GM12878 (cell line): ENCODE results near the gene RBM19. TPM values are rescaled to one million over a fixed set of nuclear protein-coding genes. Genes with fewer than 3 reads are reported as not detected.

Experiments
- ATAC-seq: fragments of 200-7000 bp; cut with Tn5 transposase; 3 replicates; pipeline ENCODE4 v1.9.1; 2020; ENCODE audit warnings: mild to moderate bottlenecking, moderate library complexity
- BruUV-seq: library from RNA; stranded (reverse); fragments of 400-500 nt; replicated peaks from 2 replicates; lab custom pipeline; 2021; lab: Mats Ljungman, UMichigan
- CTCF ChIA-PET: fragments of 300-600 bp; sonication (Branson Sonifier 250); formaldehyde crosslinking; extraction: SDS; loops from one replicate; lab custom pipeline; 2021; ENCODE audit warnings: inconsistent platforms; lab: Yijun Ruan, JAX
- POLR2A ChIA-PET: fragments of 350-600 bp; formaldehyde crosslinking; extraction: SDS; loops from one replicate; lab custom pipeline; 2021; ENCODE audit warnings: inconsistent platforms; lab: Charles Lee
- RAD21 ChIA-PET: fragments of 300-600 bp; sonication (Branson Sonifier 250); formaldehyde crosslinking; loops from one replicate; lab custom pipeline; 2023; ENCODE audit warnings: antibody characterized with exemption; ENCODE audit not compliant: unreplicated experiment; lab: Charles Lee
- SMC1A ChIA-PET: fragments of 300-600 bp; sonication (Branson Sonifier 250); formaldehyde crosslinking; loops from one replicate; lab custom pipeline; 2023; ENCODE audit not compliant: unreplicated experiment, uncharacterized antibody; lab: Charles Lee
- DNase-seq: peaks from one replicate; pipeline ENCODE4 v3.0.0-alpha.2; 2011; ENCODE audit warnings: low read depth, low spot score
- FAIRE-seq: peaks from 3 replicates; lab custom pipeline; 2011; peaks lifted over from hg19 to GRCh38; lab: Jason Lieb, UNC
- H2AFZ ChIP-seq: 2 replicates; pipeline ENCODE4 v1.6.0; 2011; ENCODE audit warnings: low read depth, low read length, control low read depth; ENCODE audit not compliant: control insufficient read depth
- H3K27ac ChIP-seq: 2 replicates; pipeline ENCODE4 v1.5.1; 2011; ENCODE audit warnings: control low read depth; ENCODE audit not compliant: control insufficient read depth, insufficient read depth
- H3K27me3 ChIP-seq, 2 experiments: replicated peaks in 1 of 2; 2 replicates each; pipeline versions ENCODE4 v1.6.0 to v1.6.1; 2011; ENCODE audit warnings: low read length in 1 of 2; ENCODE audit not compliant: control insufficient read depth in 2 of 2, insufficient read depth in 2 of 2
- H3K36me3 ChIP-seq, 2 experiments: 2 replicates each; pipeline ENCODE4 v1.5.1; 2011; ENCODE audit warnings: low read length in 1 of 2; ENCODE audit not compliant: control insufficient read depth in 2 of 2, insufficient read depth in 2 of 2
- H3K4me1 ChIP-seq: 2 replicates; pipeline ENCODE4 v1.6.1; 2011; ENCODE audit warnings: mild to moderate bottlenecking, low read length, moderate library complexity, mixed read lengths; ENCODE audit not compliant: control insufficient read depth, insufficient read depth
- H3K4me2 ChIP-seq: 2 replicates; pipeline ENCODE4 v1.6.0; 2011; ENCODE audit warnings: control low read depth; ENCODE audit not compliant: control insufficient read depth, insufficient read depth
- H3K4me3 ChIP-seq: fragments of 200-600 bp; sonication (generic); 2 replicates; pipeline ENCODE4 v1.5.1; 2016
- H3K79me2 ChIP-seq: 2 replicates; pipeline ENCODE4 v1.6.0; 2011; ENCODE audit warnings: low read length; ENCODE audit not compliant: control insufficient read depth, insufficient read depth
- H3K9ac ChIP-seq: 2 replicates; pipeline ENCODE4 v1.8.0; 2011; ENCODE audit warnings: low read length, control low read depth, mixed read lengths; ENCODE audit not compliant: control insufficient read depth, insufficient read depth
- H3K9me3 ChIP-seq: replicated peaks from 3 replicates; pipeline ENCODE4 v1.5.1; 2011; ENCODE audit warnings: mild to moderate bottlenecking, low read length; ENCODE audit not compliant: control insufficient read depth, insufficient read depth
- H4K20me1 ChIP-seq: 2 replicates; pipeline ENCODE4 v1.6.0; 2011; ENCODE audit not compliant: control insufficient read depth, insufficient read depth
- BHLHE40 ChIP-seq, 2 experiments: fragments of 450-650 bp in 1 of 2; IDR thresholded peaks; 2 replicates each; pipeline ENCODE4 v1.6.1; 2011 to 2017; ENCODE audit warnings: low read depth in 2 of 2, borderline replicate concordance in 1 of 2, improper control_type of control experiment in 1 of 2, low read length in 1 of 2, mild to moderate bottlenecking in 1 of 2
- MEF2B ChIP-seq: fragments of 450-650 bp; IDR thresholded peaks from 2 replicates; pipeline ENCODE4 v1.6.1; 2018; ENCODE audit warnings: mild to moderate bottlenecking, moderate library complexity; ENCODE audit not compliant: partially characterized antibody, poor library complexity, severe bottlenecking
- MTA2 ChIP-seq: fragments of 450-650 bp; IDR thresholded peaks from 2 replicates; pipeline ENCODE4 v1.6.1; 2016; ENCODE audit warnings: low read depth, mild to moderate bottlenecking, moderate library complexity
- NFXL1 ChIP-seq: fragments of 450-650 bp; IDR thresholded peaks from 2 replicates; pipeline ENCODE4 v1.6.1; 2017; ENCODE audit warnings: antibody characterized with exemption, mild to moderate bottlenecking, borderline replicate concordance
- TCF3 ChIP-seq: IDR thresholded peaks from 2 replicates; pipeline ENCODE4 v1.6.1; 2012; ENCODE audit warnings: low read depth, mild to moderate bottlenecking, low read length, borderline replicate concordance; ENCODE audit not compliant: insufficient read depth
- ZBTB11 ChIP-seq: fragments of 450-650 bp; formaldehyde crosslinking; IDR thresholded peaks from 2 replicates; pipeline ENCODE4 v1.5.0; 2022; ENCODE audit warnings: mild to moderate bottlenecking, missing genetic modification characterization
- ZNF687 ChIP-seq: fragments of 450-650 bp; IDR thresholded peaks from 2 replicates; pipeline ENCODE4 v1.6.1; 2017; ENCODE audit warnings: mild to moderate bottlenecking, moderate library complexity
- WGBS: methylation state at CpG from one replicate; pipeline ENCODE4 v1.1.6; 2016; ENCODE audit warnings: low lambda C conversion rate; ENCODE audit not compliant: insufficient replicate concordance, insufficient coverage; ENCODE audit errors: missing lambda C conversion rate; 5-methylcytosine and 5-hydroxymethylcytosine counted together
- in situ Hi-C: fragments of 300-500 bp; cut with MboI; formaldehyde crosslinking; loops from 9 replicates; pipeline ENCODE4 v1.14.3; 2018; ENCODE audit warnings: mixed read lengths
- intact Hi-C: fragments of 100-400 bp; cut with micrococcal nuclease; formaldehyde crosslinking; loops from one replicate; pipeline ENCODE4 v1.14.2; 2022; ENCODE audit not compliant: unreplicated experiment
- polyA plus RNA-seq, 11 experiments: library from polyadenylated mRNA; depleted of rRNA in 4 of 11; unstranded in 6 of 11; stranded (reverse) in 5 of 11; fragments of >200 nt; fragmentation: Nextera tagmentation in 4 of 11; fragmentation: Illumina TruSeq in 1 of 11; extraction: Ambion mirVana in 4 of 11; extraction: Trizol in 1 of 11; gene quantifications; 1 replicate in 1 of 11; 2 replicates in 10 of 11; pipeline versions ENCODE4 v1.2.1 to v1.2.3, GENCODE V29; 2011 to 2016; ENCODE audit warnings: inconsistent platforms in 2 of 11, missing spikeins in 2 of 11, low read depth in 1 of 11
- total RNA-seq, 4 experiments: library from RNA; depleted of rRNA in 3 of 4; stranded (reverse); fragments of >200 nt in 3 of 4; fragmentation: Illumina TruSeq in 1 of 4; extraction: Trizol in 1 of 4; gene quantifications; 2 replicates each; pipeline versions ENCODE4 v1.2.1 to v1.2.3, GENCODE V29; 2013 to 2021
- TF ChIP-seq, protein P1 (sequence below): fragments of 450-650 bp; formaldehyde crosslinking; IDR thresholded peaks from 2 replicates; pipeline ENCODE4 v1.4.0; 2022; ENCODE audit warnings: mild to moderate bottlenecking, moderate library complexity

Gene RBM19
- total and polyA plus RNA-seq, 10 of the 15 experiments (the other 5 are each of a cell fraction or from before 2014, with no cell fraction given), result 4.2 to 42.9 (median 28.4) TPM

- peak overlapping the region; percentile 31; the same call in 1 of the 2 replicates for H3K27ac ChIP-seq
- H3K4me2 ChIP-seq, result peak overlapping the region; percentile 7; the same call in 1 of the 2 replicates
- in situ Hi-C loops, result no loop called here
- intact Hi-C loops, result no loop called here
- DNase-seq, result peak; percentile 20
- 12% methylated on average over 18 of the region's 18 CpGs for WGBS
- ATAC-seq, result peak; percentile 85
- H3K36me3 ChIP-seq, result peaks cover 0 to 5% of the 10 kb centered on the region in 2 experiments; a peak in 2 of 4 replicates
- POLR2A ChIA-PET, result interaction anchor here (0.7 to 1.4 kb wide), 2 partner anchors 29 to 100 kb away, joined by 3 read pairs; no protein-coding TSS in a partner anchor
- H3K9me3 ChIP-seq, result no peaks in the 10 kb centered on the region
- no peaks in the 10 kb centered on the region for H4K20me1 ChIP-seq
- H3K9ac ChIP-seq, result no peak overlapping the region
- H3K27me3 ChIP-seq, result no peaks in the 10 kb centered on the region
- H2AFZ ChIP-seq, result no peak overlapping the region
- CTCF ChIA-PET, result interaction anchor here (1.0 to 1.3 kb wide), 3 partner anchors 20 to 401 kb away, joined by 3 to 5 read pairs (median 4); partner anchors contain the start of gene RBM19
- H3K4me3 ChIP-seq, result no peak overlapping the region; the same call in 1 of the 2 replicates
- no peaks in the 10 kb centered on the region for H3K79me2 ChIP-seq
- RAD21 ChIA-PET, result interaction anchor here (0.6 to 2.6 kb wide), 2 partner anchors 46 to 657 kb away, joined by 4 to 5 read pairs; no protein-coding TSS in a partner anchor
- SMC1A ChIA-PET, result interaction anchor here (0.7 to 1.7 kb wide), 7 partner anchors 10 to 185 kb away, joined by 3 to 4 read pairs (median 3); no protein-coding TSS in a partner anchor
- peaks cover 19% of the 10 kb centered on the region for H3K4me1 ChIP-seq
- no TSS peak for BruUV-seq
- FAIRE-seq, result no peak
- peak; percentile 31; the same call in 1 of the 2 replicates for TF ChIP-seq ZBTB11
- peak in 1 of 2 experiments; percentile 51 for TF ChIP-seq BHLHE40 (IDR thresholded peaks at IDR 0.05; ENCODE audit: borderline replicate concordance in 1 of 2, low read depth in 2 of 2, low read length in 1 of 2)
- no peak for TF ChIP-seq NFXL1
- TF ChIP-seq, protein P1, sequence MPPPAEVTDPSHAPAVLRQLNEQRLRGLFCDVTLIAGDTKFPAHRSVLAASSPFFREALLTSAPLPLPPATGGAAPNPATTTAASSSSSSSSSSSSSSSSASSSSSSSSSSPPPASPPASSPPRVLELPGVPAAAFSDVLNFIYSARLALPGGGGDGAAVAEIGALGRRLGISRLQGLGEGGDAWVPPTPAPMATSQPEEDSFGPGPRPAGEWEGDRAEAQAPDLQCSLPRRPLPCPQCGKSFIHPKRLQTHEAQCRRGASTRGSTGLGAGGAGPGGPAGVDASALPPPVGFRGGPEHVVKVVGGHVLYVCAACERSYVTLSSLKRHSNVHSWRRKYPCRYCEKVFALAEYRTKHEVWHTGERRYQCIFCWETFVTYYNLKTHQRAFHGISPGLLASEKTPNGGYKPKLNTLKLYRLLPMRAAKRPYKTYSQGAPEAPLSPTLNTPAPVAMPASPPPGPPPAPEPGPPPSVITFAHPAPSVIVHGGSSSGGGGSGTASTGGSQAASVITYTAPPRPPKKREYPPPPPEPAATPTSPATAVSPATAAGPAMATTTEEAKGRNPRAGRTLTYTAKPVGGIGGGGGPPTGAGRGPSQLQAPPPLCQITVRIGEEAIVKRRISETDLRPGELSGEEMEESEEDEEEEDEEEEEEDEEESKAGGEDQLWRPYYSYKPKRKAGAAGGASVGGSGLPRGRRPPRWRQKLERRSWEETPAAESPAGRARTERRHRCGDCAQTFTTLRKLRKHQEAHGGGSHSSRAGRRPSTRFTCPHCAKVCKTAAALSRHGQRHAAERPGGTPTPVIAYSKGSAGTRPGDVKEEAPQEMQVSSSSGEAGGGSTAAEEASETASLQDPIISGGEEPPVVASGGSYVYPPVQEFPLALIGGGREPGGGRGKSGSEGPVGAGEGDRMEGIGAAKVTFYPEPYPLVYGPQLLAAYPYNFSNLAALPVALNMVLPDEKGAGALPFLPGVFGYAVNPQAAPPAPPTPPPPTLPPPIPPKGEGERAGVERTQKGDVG (CRISPR knock-in tag), result no peak
- no peak for TF ChIP-seq TCF3
- TF ChIP-seq MEF2B, result peak; percentile 82
- TF ChIP-seq ZNF687, result peak; percentile 17; the same call in 1 of the 2 replicates
- TF ChIP-seq MTA2, result peak; percentile 56; the same call in 1 of the 2 replicates
Observed at GRCh38 chr12:113862590-113863454, 103.3 kb downstream of the RBM19 start.
